Astrocyte (in vitro differentiated cells and primary cell): Measurements from ENCODE around the gene PARVB.

Experiments used
- EZH2 ChIP-seq: IDR thresholded peaks from 2 replicates; pipeline ENCODE4 v1.6.1; 2012; ENCODE audit warnings: mild to moderate bottlenecking, low read length, inconsistent platforms; ENCODE audit not compliant: insufficient read depth
- TF ChIP-seq, protein P1 (sequence below): IDR thresholded peaks from 2 replicates; pipeline ENCODE4 v1.5.1; 2011; ENCODE audit warnings: low read depth, mild to moderate bottlenecking, inconsistent platforms, low read length, moderate library complexity; ENCODE audit not compliant: insufficient read depth

DNA sequence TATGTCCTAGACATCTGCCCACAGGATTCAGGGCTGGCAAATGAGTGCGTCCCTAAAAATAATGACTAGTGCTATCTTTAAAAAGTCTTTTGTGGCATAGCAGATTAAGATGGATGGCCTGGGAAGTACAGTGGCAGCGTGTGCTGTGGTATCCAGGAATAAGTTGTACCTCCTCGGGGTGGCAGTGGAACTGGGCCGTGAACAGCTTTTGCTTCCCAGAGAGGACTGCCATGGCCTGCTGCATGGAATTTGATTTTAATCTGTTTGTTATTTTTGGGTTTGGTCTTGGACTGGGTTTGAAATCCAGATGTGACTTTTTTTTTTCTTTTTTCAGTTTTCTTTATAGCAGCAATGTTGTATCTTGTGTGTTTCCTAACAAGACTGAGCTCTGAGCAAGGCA, 85.3 kb downstream of the PARVB start:
- no peak for TF ChIP-seq EZH2
- TF ChIP-seq, protein P1, sequence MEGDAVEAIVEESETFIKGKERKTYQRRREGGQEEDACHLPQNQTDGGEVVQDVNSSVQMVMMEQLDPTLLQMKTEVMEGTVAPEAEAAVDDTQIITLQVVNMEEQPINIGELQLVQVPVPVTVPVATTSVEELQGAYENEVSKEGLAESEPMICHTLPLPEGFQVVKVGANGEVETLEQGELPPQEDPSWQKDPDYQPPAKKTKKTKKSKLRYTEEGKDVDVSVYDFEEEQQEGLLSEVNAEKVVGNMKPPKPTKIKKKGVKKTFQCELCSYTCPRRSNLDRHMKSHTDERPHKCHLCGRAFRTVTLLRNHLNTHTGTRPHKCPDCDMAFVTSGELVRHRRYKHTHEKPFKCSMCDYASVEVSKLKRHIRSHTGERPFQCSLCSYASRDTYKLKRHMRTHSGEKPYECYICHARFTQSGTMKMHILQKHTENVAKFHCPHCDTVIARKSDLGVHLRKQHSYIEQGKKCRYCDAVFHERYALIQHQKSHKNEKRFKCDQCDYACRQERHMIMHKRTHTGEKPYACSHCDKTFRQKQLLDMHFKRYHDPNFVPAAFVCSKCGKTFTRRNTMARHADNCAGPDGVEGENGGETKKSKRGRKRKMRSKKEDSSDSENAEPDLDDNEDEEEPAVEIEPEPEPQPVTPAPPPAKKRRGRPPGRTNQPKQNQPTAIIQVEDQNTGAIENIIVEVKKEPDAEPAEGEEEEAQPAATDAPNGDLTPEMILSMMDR: no peak
